ENCODE results near the gene BPGM.
A peak's percentile ranks its signal among the peaks of the same experiment; 100 is the strongest.

BPGM gene

DNA sequence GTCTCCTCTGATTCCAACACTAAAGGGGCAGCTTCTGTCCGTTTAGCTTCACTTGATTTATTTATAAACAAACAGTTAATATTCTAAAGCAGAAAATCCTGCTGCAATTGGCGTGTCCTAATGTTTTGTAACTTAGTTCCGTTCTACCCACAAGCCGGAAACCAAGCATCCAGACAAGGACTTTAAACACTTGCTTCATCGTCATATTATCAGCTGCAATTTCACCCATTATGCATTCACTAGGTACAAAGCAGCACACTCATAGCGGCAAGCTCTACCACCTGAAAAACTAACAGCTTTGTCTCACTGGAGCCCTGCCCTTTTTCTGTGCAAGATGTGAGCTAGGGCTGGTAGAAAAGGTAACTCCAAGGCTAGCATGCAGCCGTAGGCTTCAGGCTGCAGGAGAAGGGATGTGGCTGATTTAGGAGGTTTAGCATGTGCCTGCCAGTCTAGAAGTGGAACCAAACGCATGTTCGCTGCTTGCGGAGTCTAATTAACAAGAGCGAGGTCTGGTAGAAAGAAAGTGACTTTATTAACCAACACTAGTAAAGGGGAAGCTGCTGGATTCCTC lies 43.7 kb upstream of the BPGM start:
- Histone ChIP-seq H4K20me1 (ENCODE audit: low read depth, low read length) (no peaks in the 10 kb centered on the region), H3K36me3 (ENCODE audit: low read length) (no peaks in the 10 kb centered on the region), H3K9ac (ENCODE audit: low read length) (no peak overlapping the region), H3K9me2 (replicated peaks; ENCODE audit: insufficient read depth, low read length) (no peaks in the 10 kb centered on the region), H3K27me3 (ENCODE audit: low read length) (no peaks in the 10 kb centered on the region), H3K4me2 (ENCODE audit: low read depth, low read length, poor library complexity, severe bottlenecking) (no peak overlapping the region), H3K9me3 (ENCODE audit: insufficient read depth, low read length) (no peaks in the 10 kb centered on the region), H3K27ac (ENCODE audit: low read depth, low read length) (no peak overlapping the region), H2AFZ (ENCODE audit: low read depth, low read length, severe bottlenecking) (no peak overlapping the region), H3K79me2 (ENCODE audit: insufficient read depth, low read length) (no peaks in the 10 kb centered on the region), H3K4me3 (ENCODE audit: insufficient read depth, low read length, poor library complexity, severe bottlenecking) (no peak overlapping the region), H3F3A (ENCODE audit: insufficient read depth) (no peaks in the 10 kb centered on the region)
- TF ChIP-seq, protein P1, sequence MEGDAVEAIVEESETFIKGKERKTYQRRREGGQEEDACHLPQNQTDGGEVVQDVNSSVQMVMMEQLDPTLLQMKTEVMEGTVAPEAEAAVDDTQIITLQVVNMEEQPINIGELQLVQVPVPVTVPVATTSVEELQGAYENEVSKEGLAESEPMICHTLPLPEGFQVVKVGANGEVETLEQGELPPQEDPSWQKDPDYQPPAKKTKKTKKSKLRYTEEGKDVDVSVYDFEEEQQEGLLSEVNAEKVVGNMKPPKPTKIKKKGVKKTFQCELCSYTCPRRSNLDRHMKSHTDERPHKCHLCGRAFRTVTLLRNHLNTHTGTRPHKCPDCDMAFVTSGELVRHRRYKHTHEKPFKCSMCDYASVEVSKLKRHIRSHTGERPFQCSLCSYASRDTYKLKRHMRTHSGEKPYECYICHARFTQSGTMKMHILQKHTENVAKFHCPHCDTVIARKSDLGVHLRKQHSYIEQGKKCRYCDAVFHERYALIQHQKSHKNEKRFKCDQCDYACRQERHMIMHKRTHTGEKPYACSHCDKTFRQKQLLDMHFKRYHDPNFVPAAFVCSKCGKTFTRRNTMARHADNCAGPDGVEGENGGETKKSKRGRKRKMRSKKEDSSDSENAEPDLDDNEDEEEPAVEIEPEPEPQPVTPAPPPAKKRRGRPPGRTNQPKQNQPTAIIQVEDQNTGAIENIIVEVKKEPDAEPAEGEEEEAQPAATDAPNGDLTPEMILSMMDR (IDR thresholded peaks at IDR 0.05; ENCODE audit: insufficient read depth, low read length, poor library complexity, severe bottlenecking): no peak
- no peak for TF ChIP-seq EZH2phosphoT487 (conservative IDR thresholded peaks at IDR 0.05; ENCODE audit: low read length)

DNA sequence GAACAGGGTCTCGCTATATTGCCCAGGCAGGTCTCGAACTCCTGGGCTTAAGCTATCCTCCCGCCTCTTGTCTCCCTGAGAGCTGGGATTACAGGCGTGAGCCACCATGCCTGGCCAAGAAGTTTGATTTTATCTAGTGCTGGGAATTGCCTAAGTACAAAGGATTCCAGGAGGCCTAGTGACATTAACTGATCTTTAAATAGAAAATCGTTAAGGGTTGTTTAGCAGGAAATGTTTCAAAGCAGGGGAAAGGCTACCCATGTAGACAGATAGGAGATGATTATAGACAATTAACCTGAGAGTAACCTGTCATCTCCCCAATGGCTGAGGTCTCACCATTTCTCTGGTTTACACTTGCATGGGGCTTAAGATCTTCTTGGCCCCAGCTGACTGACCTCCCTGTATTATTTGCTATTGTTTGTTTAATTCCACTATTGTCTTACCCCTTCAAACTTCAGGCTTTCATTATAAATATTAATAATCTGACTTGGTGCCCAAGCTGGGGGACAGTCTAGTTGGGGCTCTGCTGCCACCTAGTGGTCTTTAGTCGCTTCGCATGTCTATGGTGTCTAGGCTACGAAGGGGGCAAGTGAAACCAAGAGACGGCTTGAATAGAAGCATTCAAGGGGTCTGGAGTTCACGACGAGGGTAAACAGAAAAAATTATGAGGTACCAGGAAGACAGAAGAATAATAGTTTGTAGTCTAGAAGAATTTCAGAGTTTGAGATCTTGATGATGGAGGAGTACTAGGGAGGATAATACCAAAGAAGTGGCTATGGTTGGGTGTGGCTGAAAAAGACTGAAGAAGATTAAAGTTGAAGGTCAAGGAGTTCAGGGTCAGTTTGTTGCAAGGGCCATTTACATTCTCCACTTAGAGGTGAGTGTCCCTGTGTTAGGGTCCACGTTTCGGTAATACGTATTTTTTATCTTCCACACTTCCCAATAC lies 40.4 kb upstream of the BPGM start:
- H2AFZ ChIP-seq (ENCODE audit: low read depth, low read length, severe bottlenecking): no peak overlapping the region
- no peak overlapping the region for H3K9ac ChIP-seq (ENCODE audit: low read length)
- no peak overlapping the region for H3K27ac ChIP-seq (ENCODE audit: low read depth, low read length)
- no peaks in the 10 kb centered on the region for H3K9me2 ChIP-seq (replicated peaks; ENCODE audit: insufficient read depth, low read length)
- no peaks in the 10 kb centered on the region for H3K36me3 ChIP-seq (ENCODE audit: low read length)
- no peaks in the 10 kb centered on the region for H3K27me3 ChIP-seq (ENCODE audit: low read length)
- no peaks in the 10 kb centered on the region for H3F3A ChIP-seq (ENCODE audit: insufficient read depth)
- H3K79me2 ChIP-seq (ENCODE audit: insufficient read depth, low read length): no peaks in the 10 kb centered on the region
- H3K4me2 ChIP-seq (ENCODE audit: low read depth, low read length, poor library complexity, severe bottlenecking): no peak overlapping the region
- TF ChIP-seq, protein P1 (IDR thresholded peaks at IDR 0.05; ENCODE audit: insufficient read depth, low read length, poor library complexity, severe bottlenecking): peak; percentile 95
- no peak for TF ChIP-seq EZH2phosphoT487 (conservative IDR thresholded peaks at IDR 0.05; ENCODE audit: low read length)
- H3K9me3 ChIP-seq (ENCODE audit: insufficient read depth, low read length): no peaks in the 10 kb centered on the region
- H4K20me1 ChIP-seq (ENCODE audit: low read depth, low read length): no peaks in the 10 kb centered on the region
- H3K4me3 ChIP-seq (ENCODE audit: insufficient read depth, low read length, poor library complexity, severe bottlenecking): no peak overlapping the region

DNA sequence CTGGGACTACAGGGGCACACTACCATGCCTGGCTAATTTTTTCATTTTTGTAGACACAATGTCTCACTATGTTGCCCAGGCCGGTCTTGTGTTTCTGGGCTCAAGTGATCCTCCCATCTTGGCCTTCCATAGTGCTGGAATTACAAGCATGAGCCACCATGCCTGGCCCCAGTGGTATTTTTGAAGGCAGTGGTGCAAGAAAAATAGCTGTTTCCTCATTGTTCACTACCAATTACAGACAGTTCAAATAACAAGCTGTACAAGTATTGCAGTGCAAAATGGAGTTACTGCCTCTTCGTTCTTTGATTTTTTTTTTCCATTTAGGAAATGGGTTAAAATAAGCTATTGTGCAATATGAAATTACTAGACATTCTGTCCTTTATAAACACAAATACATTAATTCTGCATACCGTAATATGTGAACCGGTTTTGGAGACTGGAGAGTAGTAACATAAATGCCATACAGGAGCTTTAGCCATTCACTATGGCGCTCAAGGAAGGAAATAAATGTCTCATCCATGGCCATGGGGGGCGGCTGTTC lies 35.0 kb upstream of the BPGM start:
- H3K9me2 ChIP-seq (replicated peaks; ENCODE audit: insufficient read depth, low read length): no peaks in the 10 kb centered on the region
- H3K4me3 ChIP-seq (ENCODE audit: insufficient read depth, low read length, poor library complexity, severe bottlenecking): no peak overlapping the region
- no peaks in the 10 kb centered on the region for H4K20me1 ChIP-seq (ENCODE audit: low read depth, low read length)
- no peaks in the 10 kb centered on the region for H3K79me2 ChIP-seq (ENCODE audit: insufficient read depth, low read length)
- H3K27me3 ChIP-seq (ENCODE audit: low read length): no peaks in the 10 kb centered on the region
- no peaks in the 10 kb centered on the region for H3K36me3 ChIP-seq (ENCODE audit: low read length)
- no peaks in the 10 kb centered on the region for H3K9me3 ChIP-seq (ENCODE audit: insufficient read depth, low read length)
- no peak overlapping the region for H3K9ac ChIP-seq (ENCODE audit: low read length)
- H2AFZ ChIP-seq (ENCODE audit: low read depth, low read length, severe bottlenecking): no peak overlapping the region
- TF ChIP-seq, protein P1 (IDR thresholded peaks at IDR 0.05; ENCODE audit: insufficient read depth, low read length, poor library complexity, severe bottlenecking): no peak
- TF ChIP-seq EZH2phosphoT487 (conservative IDR thresholded peaks at IDR 0.05; ENCODE audit: low read length): no peak
- H3F3A ChIP-seq (ENCODE audit: insufficient read depth): no peaks in the 10 kb centered on the region
- no peak overlapping the region for H3K27ac ChIP-seq (ENCODE audit: low read depth, low read length)
- H3K4me2 ChIP-seq (ENCODE audit: low read depth, low read length, poor library complexity, severe bottlenecking): no peak overlapping the region
